Prostate gland (tissue), 2 donors: ENCODE data around the gene SPRTN.

Source experiments
- POLR2A ChIP-seq: fragments of 450-650 bp; IDR thresholded peaks from one replicate; pipeline ENCODE4 v1.6.1; 2016; ENCODE audit warnings: antibody characterized with exemption, mild to moderate bottlenecking
- TF ChIP-seq, protein P1 (sequence below), 4 experiments: fragments of 200-600 bp in 2 of 4; fragments of 450-650 bp in 2 of 4; sonication (generic) in 2 of 4; IDR thresholded peaks; 1 replicate in 3 of 4; 2 replicates in 1 of 4; pipeline ENCODE4 v1.5.1; 2016 to 2019; ENCODE audit warnings: antibody characterized with exemption in 4 of 4, mild to moderate bottlenecking in 2 of 4, moderate library complexity in 2 of 4

DNA sequence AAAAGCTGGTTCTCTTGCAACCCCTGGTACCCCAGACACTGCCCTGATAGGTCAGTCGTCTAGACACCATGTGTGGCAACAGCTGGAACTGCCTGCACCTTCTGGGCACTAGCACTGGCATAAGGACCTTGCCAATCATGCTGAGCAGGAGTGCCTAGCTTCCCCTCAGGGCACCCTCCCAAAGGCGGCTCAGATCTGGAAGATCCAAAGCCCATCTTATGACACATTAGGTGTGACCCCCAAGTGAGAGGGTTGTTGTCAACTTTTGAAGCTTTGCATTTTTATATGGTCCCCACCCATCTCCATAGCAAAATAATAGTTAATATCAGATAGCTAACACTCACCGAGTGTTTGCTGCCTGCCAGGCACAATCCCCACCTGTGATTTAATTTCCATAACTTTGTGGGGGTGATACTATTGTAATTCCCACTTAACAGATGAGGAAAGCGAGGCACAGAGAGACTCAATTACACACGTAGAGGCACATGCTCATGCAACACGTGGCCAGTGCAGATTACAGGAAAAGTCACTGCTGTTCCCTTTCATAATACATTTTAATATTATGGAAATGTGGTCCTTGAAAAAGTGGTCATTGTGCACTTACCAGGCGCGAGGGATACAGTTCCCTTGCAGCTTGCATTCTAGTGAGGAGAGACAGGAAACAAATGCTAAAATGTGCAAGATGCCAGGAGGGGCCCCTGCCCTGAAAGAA, 26.2 kb upstream of the SPRTN start:
- TF ChIP-seq, protein P1, sequence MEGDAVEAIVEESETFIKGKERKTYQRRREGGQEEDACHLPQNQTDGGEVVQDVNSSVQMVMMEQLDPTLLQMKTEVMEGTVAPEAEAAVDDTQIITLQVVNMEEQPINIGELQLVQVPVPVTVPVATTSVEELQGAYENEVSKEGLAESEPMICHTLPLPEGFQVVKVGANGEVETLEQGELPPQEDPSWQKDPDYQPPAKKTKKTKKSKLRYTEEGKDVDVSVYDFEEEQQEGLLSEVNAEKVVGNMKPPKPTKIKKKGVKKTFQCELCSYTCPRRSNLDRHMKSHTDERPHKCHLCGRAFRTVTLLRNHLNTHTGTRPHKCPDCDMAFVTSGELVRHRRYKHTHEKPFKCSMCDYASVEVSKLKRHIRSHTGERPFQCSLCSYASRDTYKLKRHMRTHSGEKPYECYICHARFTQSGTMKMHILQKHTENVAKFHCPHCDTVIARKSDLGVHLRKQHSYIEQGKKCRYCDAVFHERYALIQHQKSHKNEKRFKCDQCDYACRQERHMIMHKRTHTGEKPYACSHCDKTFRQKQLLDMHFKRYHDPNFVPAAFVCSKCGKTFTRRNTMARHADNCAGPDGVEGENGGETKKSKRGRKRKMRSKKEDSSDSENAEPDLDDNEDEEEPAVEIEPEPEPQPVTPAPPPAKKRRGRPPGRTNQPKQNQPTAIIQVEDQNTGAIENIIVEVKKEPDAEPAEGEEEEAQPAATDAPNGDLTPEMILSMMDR (IDR thresholded peaks at IDR 0.05): no peak
- TF ChIP-seq POLR2A: no peak
